Measurements from ENCODE around the gene TNS4. TPM values are rescaled to one million over a fixed set of nuclear protein-coding genes. Genes with fewer than 3 reads are reported as not detected.

The TNS4 gene
- total RNA-seq, 1 experiment from 2014 or later, result 0.21 TPM

DNA sequence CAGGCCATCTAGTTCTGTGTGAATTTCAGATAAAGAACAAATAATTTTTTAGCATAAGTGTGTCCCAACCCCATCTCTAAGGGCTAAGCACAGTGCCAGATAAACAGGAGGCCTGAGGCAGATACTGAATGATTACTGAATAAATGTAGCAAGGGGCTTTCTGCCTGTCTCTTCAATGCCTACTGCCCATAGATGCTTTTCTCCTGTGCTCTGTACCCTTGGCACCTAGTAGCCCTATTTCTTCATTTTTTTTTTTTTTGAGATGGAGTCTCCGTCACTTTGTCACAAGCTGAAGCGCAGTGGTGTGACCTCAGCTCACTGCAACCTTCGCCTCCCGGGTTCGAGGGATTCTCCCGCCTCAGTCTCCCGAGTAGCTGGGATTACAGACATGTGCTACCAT is 32.9 kb downstream of the TNS4 start:
- intact Hi-C loops (cut with micrococcal nuclease; ENCODE audit: unreplicated experiment), result no loop called here
- no peak overlapping the region for H3K4me3 Mint-ChIP-seq (ENCODE audit: low read depth, unreplicated experiment)
- BruUV-seq (replicated peaks), result no TSS peak
- DNase-seq, result no peak
- H3K4me1 Mint-ChIP-seq (ENCODE audit: low read depth, unreplicated experiment), result no peaks in the 10 kb centered on the region
- TF ChIP-seq CTCF (IDR thresholded peaks at IDR 0.05; ENCODE audit: unreplicated experiment), result no peak
- CTCF ChIA-PET, result interaction anchor here (1.2 to 53.1 kb wide), 7 partner anchors 9 to 488 kb away, joined by 3 to 4142 read pairs (median 14); partner anchors contain the start of genes CCR7, IGFBP4, PSMD3 and TOP2A
- H3K27me3 Mint-ChIP-seq (ENCODE audit: unreplicated experiment), result peaks cover 93% of the 10 kb centered on the region
- H3K27ac Mint-ChIP-seq (ENCODE audit: unreplicated experiment), result no peak overlapping the region
- no peaks in the 10 kb centered on the region for H3K36me3 Mint-ChIP-seq (ENCODE audit: insufficient read depth, unreplicated experiment)
- H3K9me3 Mint-ChIP-seq (ENCODE audit: low read depth, unreplicated experiment), result no peaks in the 10 kb centered on the region

GRCh38 chr17:40467281-40467867 is 34.0 kb downstream of the TNS4 start:
- BruUV-seq (replicated peaks), result no TSS peak
- H3K27ac Mint-ChIP-seq (ENCODE audit: unreplicated experiment), result no peak overlapping the region
- intact Hi-C loops (cut with micrococcal nuclease; ENCODE audit: unreplicated experiment), result no loop called here
- no peak for DNase-seq
- H3K4me1 Mint-ChIP-seq (ENCODE audit: low read depth, unreplicated experiment), result no peaks in the 10 kb centered on the region
- CTCF ChIA-PET, result interaction anchor here (0.6 to 53.1 kb wide), 7 partner anchors 11 to 328 kb away, joined by 3 to 4142 read pairs (median 14); partner anchors contain the start of genes CCR7 and IGFBP4
- no peak for TF ChIP-seq CTCF (IDR thresholded peaks at IDR 0.05; ENCODE audit: unreplicated experiment)
- no peaks in the 10 kb centered on the region for H3K9me3 Mint-ChIP-seq (ENCODE audit: low read depth, unreplicated experiment)
- H3K27me3 Mint-ChIP-seq (ENCODE audit: unreplicated experiment), result peaks cover 83% of the 10 kb centered on the region
- no peak overlapping the region for H3K4me3 Mint-ChIP-seq (ENCODE audit: low read depth, unreplicated experiment)
- no peaks in the 10 kb centered on the region for H3K36me3 Mint-ChIP-seq (ENCODE audit: insufficient read depth, unreplicated experiment)

- no peak overlapping the region for H3K4me3 Mint-ChIP-seq (ENCODE audit: low read depth, unreplicated experiment)
- intact Hi-C loops (cut with micrococcal nuclease; ENCODE audit: unreplicated experiment), result no loop called here
- no peaks in the 10 kb centered on the region for H3K9me3 Mint-ChIP-seq (ENCODE audit: low read depth, unreplicated experiment)
- no peaks in the 10 kb centered on the region for H3K36me3 Mint-ChIP-seq (ENCODE audit: insufficient read depth, unreplicated experiment)
- DNase-seq, result no peak
- H3K4me1 Mint-ChIP-seq (ENCODE audit: low read depth, unreplicated experiment), result no peaks in the 10 kb centered on the region
- CTCF ChIA-PET, result interaction anchor here (0.6 to 53.1 kb wide), 12 partner anchors 11 to 849 kb away, joined by 3 to 4142 read pairs (median 4); partner anchors contain the start of genes CCR7, IGFBP4 and TOP2A
- no peak overlapping the region for H3K27ac Mint-ChIP-seq (ENCODE audit: unreplicated experiment)
- no TSS peak for BruUV-seq (replicated peaks)
- TF ChIP-seq CTCF (IDR thresholded peaks at IDR 0.05; ENCODE audit: unreplicated experiment), result no peak
- H3K27me3 Mint-ChIP-seq (ENCODE audit: unreplicated experiment), result peaks cover 74% of the 10 kb centered on the region
These were observed 35.0 kb downstream of the TNS4 start for GRCh38 chr17:40466298-40466971.

DNA sequence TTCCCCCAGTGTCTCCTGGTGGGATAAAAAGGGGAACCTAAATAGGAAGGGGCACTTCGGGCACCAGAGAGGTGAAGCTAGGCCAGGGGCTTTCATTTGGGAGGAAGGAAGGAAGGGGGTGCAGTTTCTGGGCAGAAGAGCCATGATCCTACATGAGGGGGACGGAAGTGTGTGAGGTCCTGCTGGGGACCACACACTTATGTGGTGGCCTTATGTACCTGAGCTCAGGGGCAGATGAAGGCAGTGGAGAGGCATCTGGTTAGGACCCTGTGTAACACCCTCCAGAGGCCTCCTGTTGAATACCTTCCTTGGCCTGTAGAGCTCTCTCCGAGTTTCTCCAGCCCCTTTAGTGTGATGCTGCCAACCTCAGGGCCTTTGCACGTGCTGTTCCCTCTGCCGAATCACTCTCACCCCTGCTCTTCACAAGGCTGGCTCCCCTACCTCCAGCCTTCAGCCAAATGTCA is 37.0 kb downstream of the TNS4 start:
- H3K4me3 Mint-ChIP-seq (ENCODE audit: low read depth, unreplicated experiment), result no peak overlapping the region
- no TSS peak for BruUV-seq (replicated peaks)
- peaks cover 58% of the 10 kb centered on the region for H3K27me3 Mint-ChIP-seq (ENCODE audit: unreplicated experiment)
- H3K9me3 Mint-ChIP-seq (ENCODE audit: low read depth, unreplicated experiment), result no peaks in the 10 kb centered on the region
- CTCF ChIA-PET, result interaction anchor here (0.6 to 53.1 kb wide), 13 partner anchors 10 to 793 kb away, joined by 3 to 4142 read pairs (median 4); partner anchors contain the start of genes CCR7, IGFBP4 and TOP2A
- no peak overlapping the region for H3K27ac Mint-ChIP-seq (ENCODE audit: unreplicated experiment)
- no peaks in the 10 kb centered on the region for H3K36me3 Mint-ChIP-seq (ENCODE audit: insufficient read depth, unreplicated experiment)
- no peaks in the 10 kb centered on the region for H3K4me1 Mint-ChIP-seq (ENCODE audit: low read depth, unreplicated experiment)
- intact Hi-C loops (cut with micrococcal nuclease; ENCODE audit: unreplicated experiment), result no loop called here
- DNase-seq, result no peak
- TF ChIP-seq CTCF (IDR thresholded peaks at IDR 0.05; ENCODE audit: unreplicated experiment), result no peak
